Stomach (tissue), 4 donors: ENCODE results near the gene PTGER3.

Experiments
- EP300 ChIP-seq: sonication (generic); formaldehyde crosslinking; IDR thresholded peaks from one replicate; pipeline ENCODE4 v1.6.1; 2017; ENCODE audit warnings: antibody characterized with exemption
- POLR2A ChIP-seq, 4 donors: fragments of 450-650 bp; IDR thresholded peaks; one replicate each; pipeline ENCODE4 v1.6.1; 2016; ENCODE audit warnings: antibody characterized with exemption in 4 of 4, control low read depth in 2 of 4, mild to moderate bottlenecking in 1 of 4, moderate library complexity in 1 of 4
- POLR2AphosphoS5 ChIP-seq, 3 donors: sonication (generic); formaldehyde crosslinking; IDR thresholded peaks; one replicate each; pipeline ENCODE4 v1.6.1; 2016; ENCODE audit warnings: antibody characterized with exemption in 3 of 3
- TF ChIP-seq, protein P1 (sequence below), 7 experiments: fragments of 450-650 bp in 4 of 7; fragments of 200-600 bp in 3 of 7; sonication (generic) in 3 of 7; IDR thresholded peaks; one replicate each; pipeline ENCODE4 v1.5.1; 2016 to 2019; ENCODE audit warnings: antibody characterized with exemption in 7 of 7, control low read depth in 2 of 7, mild to moderate bottlenecking in 1 of 7

DNA sequence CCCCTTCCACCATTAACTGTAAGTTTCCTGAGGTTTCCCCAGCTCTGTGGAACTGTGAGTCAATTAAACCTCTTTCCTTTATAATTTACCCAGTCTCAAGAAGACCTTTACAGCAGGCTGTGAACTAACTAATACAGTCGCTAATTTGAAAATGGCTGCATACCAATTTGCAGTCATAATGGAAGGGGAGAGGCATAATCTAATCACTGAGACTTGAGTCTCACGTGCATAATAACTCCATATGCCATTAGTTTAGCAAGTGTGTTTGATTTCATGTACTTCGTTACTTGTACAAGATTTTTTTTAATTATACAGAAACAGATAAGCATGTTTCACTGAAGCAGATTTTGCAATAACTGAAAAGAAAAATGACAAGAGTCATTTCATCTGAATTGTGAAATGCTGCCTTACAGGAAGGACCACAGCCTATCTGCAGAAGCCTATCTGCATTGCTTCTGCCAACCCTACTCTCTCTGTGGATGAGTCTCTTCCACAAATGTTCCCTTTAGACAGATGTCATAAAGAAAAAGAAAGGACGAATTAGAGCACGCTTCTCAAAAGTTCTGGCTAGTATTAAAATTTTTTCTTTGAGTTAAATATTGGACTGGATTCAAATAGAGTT lies 99.1 kb downstream of the PTGER3 start:
- TF ChIP-seq, protein P1, sequence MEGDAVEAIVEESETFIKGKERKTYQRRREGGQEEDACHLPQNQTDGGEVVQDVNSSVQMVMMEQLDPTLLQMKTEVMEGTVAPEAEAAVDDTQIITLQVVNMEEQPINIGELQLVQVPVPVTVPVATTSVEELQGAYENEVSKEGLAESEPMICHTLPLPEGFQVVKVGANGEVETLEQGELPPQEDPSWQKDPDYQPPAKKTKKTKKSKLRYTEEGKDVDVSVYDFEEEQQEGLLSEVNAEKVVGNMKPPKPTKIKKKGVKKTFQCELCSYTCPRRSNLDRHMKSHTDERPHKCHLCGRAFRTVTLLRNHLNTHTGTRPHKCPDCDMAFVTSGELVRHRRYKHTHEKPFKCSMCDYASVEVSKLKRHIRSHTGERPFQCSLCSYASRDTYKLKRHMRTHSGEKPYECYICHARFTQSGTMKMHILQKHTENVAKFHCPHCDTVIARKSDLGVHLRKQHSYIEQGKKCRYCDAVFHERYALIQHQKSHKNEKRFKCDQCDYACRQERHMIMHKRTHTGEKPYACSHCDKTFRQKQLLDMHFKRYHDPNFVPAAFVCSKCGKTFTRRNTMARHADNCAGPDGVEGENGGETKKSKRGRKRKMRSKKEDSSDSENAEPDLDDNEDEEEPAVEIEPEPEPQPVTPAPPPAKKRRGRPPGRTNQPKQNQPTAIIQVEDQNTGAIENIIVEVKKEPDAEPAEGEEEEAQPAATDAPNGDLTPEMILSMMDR (IDR thresholded peaks at IDR 0.05) = no peak
- no peak for TF ChIP-seq EP300
- TF ChIP-seq POLR2A (IDR thresholded peaks at IDR 0.05) = no peak
- TF ChIP-seq POLR2AphosphoS5 (IDR thresholded peaks at IDR 0.05) = no peak
